GM19099 (cell line): ENCODE measurements around the gene FLT1.

Experiments
- POLR2A ChIP-seq: IDR thresholded peaks from 3 replicates; pipeline ENCODE4 v1.6.1; 2011; ENCODE audit warnings: low read depth; ENCODE audit not compliant: insufficient read length; ENCODE audit errors: extremely low read depth

Gene FLT1

GRCh38 chr13:28316129-28316528 lies 178.8 kb downstream of the FLT1 start:
- no peak for TF ChIP-seq POLR2A

GRCh38 chr13:28314879-28315278 lies 180.0 kb downstream of the FLT1 start:
- no peak for TF ChIP-seq POLR2A

GRCh38 chr13:28313579-28313978 lies 181.3 kb downstream of the FLT1 start:
- no peak for TF ChIP-seq POLR2A

- TF ChIP-seq POLR2A, result no peak
Measured at GRCh38 chr13:28306325-28306724, 188.6 kb downstream of the FLT1 start.

GRCh38 chr13:28301839-28302238 lies 193.1 kb downstream of the FLT1 start:
- no peak for TF ChIP-seq POLR2A

- no peak for TF ChIP-seq POLR2A
Measured at GRCh38 chr13:28299916-28300315, 195.0 kb downstream of the FLT1 start.

GRCh38 chr13:28297341-28297740 lies 197.6 kb downstream of the FLT1 start:
- TF ChIP-seq POLR2A, result no peak

GRCh38 chr13:28286263-28286662 lies 208.7 kb downstream of the FLT1 start:
- no peak for TF ChIP-seq POLR2A

GRCh38 chr13:28283600-28283999 lies 211.3 kb downstream of the FLT1 start:
- TF ChIP-seq POLR2A, result no peak

GRCh38 chr13:28282451-28282850 lies 212.5 kb downstream of the FLT1 start:
- TF ChIP-seq POLR2A, result no peak

- no peak for TF ChIP-seq POLR2A
Measured at GRCh38 chr13:28273919-28274318, 221.0 kb downstream of the FLT1 start.

- no peak for TF ChIP-seq POLR2A
Measured at GRCh38 chr13:28271056-28271840, 223.7 kb downstream of the FLT1 start.

GRCh38 chr13:28268800-28269223 lies 226.1 kb downstream of the FLT1 start:
- TF ChIP-seq POLR2A, result no peak

- TF ChIP-seq POLR2A, result no peak
Measured at GRCh38 chr13:28267497-28267896, 227.4 kb downstream of the FLT1 start.

- no peak for TF ChIP-seq POLR2A
Measured at GRCh38 chr13:28258417-28258816, 236.5 kb downstream of the FLT1 start.

GRCh38 chr13:28257305-28257704 lies 237.6 kb downstream of the FLT1 start:
- no peak for TF ChIP-seq POLR2A

GRCh38 chr13:28252547-28252946 lies 242.4 kb downstream of the FLT1 start:
- TF ChIP-seq POLR2A, result no peak
